H1 (cell line): Measurements from ENCODE around the gene MALSU1. TPM values are rescaled to one million over a fixed set of nuclear protein-coding genes. Genes with fewer than 3 reads are reported as not detected.

Source experiments
- CTCF ChIA-PET: fragments of 300-600 bp; sonication (Branson Sonifier 250); formaldehyde crosslinking; loops from one replicate; lab custom pipeline; 2021; ENCODE audit not compliant: partially characterized antibody; lab: Charles Lee
- POLR2A ChIA-PET: fragments of 300-600 bp; sonication (Branson Sonifier 250); formaldehyde crosslinking; loops from one replicate; lab custom pipeline; 2021; ENCODE audit warnings: inconsistent platforms; ENCODE audit not compliant: partially characterized antibody; lab: Charles Lee
- DNase-seq, 2 experiments: peaks; one replicate each; pipeline versions ENCODE4 v3.0.0 to v3.0.0-alpha.2; 2010 to 2022; ENCODE audit warnings: low spot score in 2 of 2, low read depth in 1 of 2, mixed read lengths in 1 of 2
- FAIRE-seq: peaks from 2 replicates; lab custom pipeline; 2011; peaks lifted over from hg19 to GRCh38; lab: Jason Lieb, UNC
- H2AFZ ChIP-seq: 2 replicates; pipeline ENCODE4 v1.8.1; 2012; ENCODE audit warnings: low read length, inconsistent platforms
- H2AK5ac ChIP-seq: 2 replicates; pipeline ENCODE4 v1.6.1; 2013; ENCODE audit warnings: low read depth, low read length
- H2BK120ac ChIP-seq: replicated peaks from 2 replicates; pipeline ENCODE3; 2013; ENCODE audit warnings: low read depth, low read length, inconsistent platforms
- H2BK12ac ChIP-seq: 2 replicates; pipeline ENCODE4 v1.6.1; 2013; ENCODE audit warnings: low read depth, low read length
- H2BK15ac ChIP-seq: 2 replicates; pipeline ENCODE4 v1.6.1; 2013; ENCODE audit warnings: low read length
- H2BK20ac ChIP-seq: 2 replicates; pipeline ENCODE4 v1.6.1; 2013; ENCODE audit warnings: low read length
- H2BK5ac ChIP-seq: 2 replicates; pipeline ENCODE4 v1.6.1; 2013; ENCODE audit warnings: low read depth, low read length
- H3K14ac ChIP-seq: 2 replicates; pipeline ENCODE4 v1.6.1; 2013; ENCODE audit warnings: inconsistent platforms; ENCODE audit not compliant: insufficient read length
- H3K18ac ChIP-seq: 2 replicates; pipeline ENCODE4 v1.6.1; 2013; ENCODE audit warnings: low read length; ENCODE audit errors: extremely low read depth
- H3K23ac ChIP-seq: 2 replicates; pipeline ENCODE4 v1.6.1; 2013; ENCODE audit warnings: inconsistent platforms; ENCODE audit not compliant: insufficient read length
- H3K23me2 ChIP-seq: 2 replicates; pipeline ENCODE4 v1.6.1; 2013; ENCODE audit warnings: low read depth, low read length
- H3K27ac ChIP-seq: 2 replicates; pipeline ENCODE4 v1.6.1; 2011; ENCODE audit warnings: low read depth, low read length, inconsistent platforms
- H3K27me3 ChIP-seq, 4 experiments: replicated peaks in 1 of 4; 1 replicate in 1 of 4; 2 replicates in 3 of 4; pipeline versions ENCODE4 v1.6.1 to v1.8.1; 2011 to 2013; ENCODE audit warnings: low read length in 3 of 4, mild to moderate bottlenecking in 3 of 4, inconsistent platforms in 2 of 4, mixed read lengths in 2 of 4, moderate library complexity in 1 of 4; ENCODE audit not compliant: control insufficient read depth in 3 of 4, insufficient read depth in 3 of 4; ENCODE audit errors: extremely low read depth in 1 of 4
- H3K36me3 ChIP-seq, 4 experiments: 2 replicates each; pipeline versions ENCODE4 v1.6.1 to v1.8.1; 2011 to 2013; ENCODE audit warnings: mild to moderate bottlenecking in 4 of 4, low read length in 3 of 4, moderate library complexity in 2 of 4, control low read depth in 1 of 4, inconsistent platforms in 1 of 4; ENCODE audit not compliant: insufficient read depth in 4 of 4, control insufficient read depth in 2 of 4
- H3K4ac ChIP-seq: replicated peaks from 2 replicates; pipeline ENCODE3; 2013; ENCODE audit warnings: low read length, low read depth, mixed read lengths, inconsistent platforms; ENCODE audit not compliant: insufficient read length
- H3K4me1 ChIP-seq, 4 experiments: replicated peaks in 1 of 4; 1 replicate in 1 of 4; 2 replicates in 3 of 4; pipeline versions ENCODE4 v1.6.1 to v1.8.1; 2011 to 2013; ENCODE audit warnings: low read length in 3 of 4, inconsistent platforms in 2 of 4, mixed read lengths in 1 of 4; ENCODE audit not compliant: insufficient read depth in 4 of 4, control insufficient read depth in 3 of 4
- H3K4me2 ChIP-seq, 2 experiments: 2 replicates each; pipeline versions ENCODE4 v1.6.1 to v1.8.1; 2011 to 2013; ENCODE audit warnings: low read depth in 2 of 2, low read length in 2 of 2, control low read depth in 1 of 2, inconsistent platforms in 1 of 2, mild to moderate bottlenecking in 1 of 2; ENCODE audit not compliant: insufficient read depth in 1 of 2
- H3K4me3 ChIP-seq, 4 experiments: fragments of 200-600, 300-600 bp in 1 of 4; sonication (generic), shearing (Covaris generic), sonication (Bioruptor Twin) in 1 of 4; 2 replicates each; pipeline versions ENCODE4 v1.5.1 to v1.8.1; 2011 to 2016; ENCODE audit warnings: low read length in 4 of 4, low read depth in 3 of 4, control low read depth in 2 of 4, inconsistent platforms in 2 of 4, mild to moderate bottlenecking in 2 of 4, mixed read lengths in 1 of 4, moderate library complexity in 1 of 4; ENCODE audit not compliant: insufficient read depth in 2 of 4; ENCODE audit errors: extremely low read depth in 1 of 4
- H3K56ac ChIP-seq: replicated peaks from 2 replicates; pipeline ENCODE3; 2013; ENCODE audit warnings: low read depth, mild to moderate bottlenecking, mixed read lengths, low read length, inconsistent platforms; ENCODE audit not compliant: insufficient read length
- H3K79me1 ChIP-seq: 2 replicates; pipeline ENCODE4 v1.6.1; 2013; ENCODE audit warnings: low read depth, low read length, control low read depth
- H3K79me2 ChIP-seq, 2 experiments: 2 replicates each; pipeline versions ENCODE4 v1.6.1 to v1.8.1; 2012 to 2013; ENCODE audit warnings: low read length in 2 of 2, mild to moderate bottlenecking in 2 of 2, inconsistent platforms in 1 of 2; ENCODE audit not compliant: insufficient read depth in 2 of 2, control insufficient read depth in 1 of 2
- H3K9ac ChIP-seq, 4 experiments: replicated peaks in 1 of 4; 1 replicate in 1 of 4; 2 replicates in 3 of 4; pipeline versions ENCODE4 v1.6.1 to v1.8.1; 2011 to 2013; ENCODE audit warnings: low read depth in 3 of 4, low read length in 3 of 4, control low read depth in 2 of 4, mild to moderate bottlenecking in 2 of 4, moderate library complexity in 2 of 4, inconsistent platforms in 1 of 4; ENCODE audit errors: extremely low read depth in 1 of 4
- H3K9me3 ChIP-seq, 2 experiments: 2 replicates each; pipeline versions ENCODE4 v1.6.1 to v1.8.1; 2012 to 2013; ENCODE audit warnings: mild to moderate bottlenecking in 2 of 2, moderate library complexity in 2 of 2, control low read depth in 1 of 2, inconsistent platforms in 1 of 2, low read depth in 1 of 2, low read length in 1 of 2, mixed read lengths in 1 of 2; ENCODE audit not compliant: insufficient read depth in 2 of 2
- H4K20me1 ChIP-seq, 2 experiments: replicated peaks in 1 of 2; 2 replicates each; pipeline versions ENCODE3 to v1.8.1; 2011 to 2013; ENCODE audit warnings: inconsistent platforms in 2 of 2, low read length in 2 of 2, mild to moderate bottlenecking in 1 of 2; ENCODE audit not compliant: insufficient read depth in 2 of 2, control insufficient read depth in 1 of 2
- H4K5ac ChIP-seq: 2 replicates; pipeline ENCODE4 v1.6.1; 2013; ENCODE audit warnings: low read length, low read depth, mixed read lengths, inconsistent platforms; ENCODE audit not compliant: insufficient read length
- H4K8ac ChIP-seq: 2 replicates; pipeline ENCODE4 v1.8.0; 2013; ENCODE audit warnings: mild to moderate bottlenecking, moderate library complexity, low read length, inconsistent platforms; ENCODE audit not compliant: insufficient read depth; ENCODE audit errors: extremely low read depth
- H4K91ac ChIP-seq: replicated peaks from 2 replicates; pipeline ENCODE3; 2013; ENCODE audit warnings: low read length, mixed read lengths, inconsistent platforms; ENCODE audit not compliant: insufficient read length
- RXRA ChIP-seq: IDR thresholded peaks from 2 replicates; pipeline ENCODE4 v1.6.1; 2011; ENCODE audit warnings: low read depth, mild to moderate bottlenecking, low read length, moderate library complexity; ENCODE audit not compliant: insufficient read depth
- WGBS, 2 experiments: shearing (Covaris generic) in 1 of 2; methylation state at CpG; one replicate each; pipeline versions ENCODE4 v1.1.6 to v1.1.7; 2013 to 2015; ENCODE audit warnings: low lambda C conversion rate in 2 of 2, mixed read lengths in 2 of 2, inconsistent platforms in 1 of 2, low coverage in 1 of 2, missing lambda C conversion rate in 1 of 2; ENCODE audit not compliant: insufficient replicate concordance in 2 of 2, insufficient coverage in 1 of 2, insufficient read length in 1 of 2; ENCODE audit errors: extremely low coverage in 1 of 2, missing lambda C conversion rate in 1 of 2; 5-methylcytosine and 5-hydroxymethylcytosine counted together
- polyA plus RNA-seq, 7 experiments: library from polyadenylated mRNA; depleted of rRNA in 3 of 7; stranded (reverse) in 5 of 7; unstranded in 2 of 7; fragments of >200 nt in 5 of 7; fragments of 200-250 nt in 2 of 7; gene quantifications; 1 replicate in 5 of 7; 2 replicates in 1 of 7; 4 replicates in 1 of 7; pipeline versions ENCODE4 v1.2.1 to v1.2.3, GENCODE V29; 2011 to 2013; ENCODE audit warnings: missing spikeins in 2 of 7, mixed read lengths in 2 of 7
- total RNA-seq: library from RNA; stranded (reverse); fragmentation: NEBNext Ultra II Directional; extraction: Animal tissue kit (Norgen Biotek cat#: 25700); gene quantifications from 2 replicates; pipeline ENCODE4 v1.2.1, GENCODE V29; 2021

Gene MALSU1
- total and polyA plus RNA-seq, 2 of the 8 experiments (the other 6 are each of a cell fraction or from before 2014, with no cell fraction given), result 73.5 to 84.0 TPM

DNA sequence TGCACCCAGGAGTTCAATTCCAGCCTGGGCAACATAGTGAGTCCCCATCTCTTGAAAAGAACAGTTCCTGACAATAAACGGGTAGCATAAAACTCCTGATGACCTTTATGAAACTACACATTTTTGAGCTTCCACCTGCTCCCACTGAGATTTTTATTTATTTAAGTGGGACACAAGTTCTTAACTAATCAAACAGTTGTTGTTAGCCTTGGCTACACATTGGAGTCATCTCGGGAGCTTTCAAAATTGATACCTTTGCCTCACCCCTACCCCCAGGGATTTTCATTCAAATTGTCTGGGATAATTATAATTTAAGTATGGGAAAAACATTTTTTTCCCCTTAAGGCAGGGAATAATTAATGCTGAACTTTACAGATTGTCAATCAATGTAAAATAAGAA is 39.3 kb downstream of the MALSU1 start:
- no peak overlapping the region for H4K5ac ChIP-seq
- H2BK20ac ChIP-seq, result no peak overlapping the region
- H2BK15ac ChIP-seq, result no peak overlapping the region
- no peak overlapping the region for H2AFZ ChIP-seq
- H3K18ac ChIP-seq, result no peak overlapping the region
- H4K8ac ChIP-seq, result no peak overlapping the region
- H3K9me3 ChIP-seq, result no peaks in the 10 kb centered on the region
- H2AK5ac ChIP-seq, result no peak overlapping the region
- H3K14ac ChIP-seq, result no peak overlapping the region
- no peak overlapping the region for H2BK12ac ChIP-seq
- peaks cover 0 to 4% of the 10 kb centered on the region in 2 experiments for H4K20me1 ChIP-seq
- H3K4me3 ChIP-seq, result no peak overlapping the region
- peaks cover 29 to 93% (median 69%) of the 10 kb centered on the region in 4 experiments for H3K36me3 ChIP-seq
- H3K56ac ChIP-seq, result no peak overlapping the region
- ChIA-PET CTCF (no interaction called here), POLR2A (interaction anchor here (0.8 kb wide), 1 partner anchor 11 kb away, joined by 3 read pairs; no protein-coding TSS in a partner anchor)
- H3K23me2 ChIP-seq, result no peaks in the 10 kb centered on the region
- H3K4me2 ChIP-seq, result no peak overlapping the region
- H3K27me3 ChIP-seq, result no peaks in the 10 kb centered on the region
- no peak for DNase-seq
- H3K27ac ChIP-seq, result no peak overlapping the region
- WGBS, 2 experiments, result 98% methylated on average over 2 of the region's 2 CpGs; no CpG with 5 or more reads in 1 of the 2 experiments
- no peak for TF ChIP-seq RXRA
- no peaks in the 10 kb centered on the region for H3K79me2 ChIP-seq
- no peak overlapping the region for H3K9ac ChIP-seq
- no peak overlapping the region for H2BK5ac ChIP-seq
- H4K91ac ChIP-seq, result no peak overlapping the region
- H3K79me1 ChIP-seq, result peaks cover 3% of the 10 kb centered on the region; the same call in 1 of the 2 replicates
- no peak overlapping the region for H3K23ac ChIP-seq
- no peak for FAIRE-seq
- H2BK120ac ChIP-seq, result no peak overlapping the region
- no peak overlapping the region for H3K4ac ChIP-seq
- H3K4me1 ChIP-seq, result no peaks in the 10 kb centered on the region
